OCI-LY1 (cell line): ENCODE results near the gene ABLIM1.

Source experiments
- H2AFZ ChIP-seq: fragments of 200-600 bp; sonication (generic), shearing (Covaris generic); 2 replicates; pipeline ENCODE4 v1.6.0; 2014; ENCODE audit warnings: antibody characterized with exemption, mild to moderate bottlenecking, low read length
- H3F3A ChIP-seq: fragments of 200-600 bp; sonication (generic), shearing (Covaris generic); 2 replicates; pipeline ENCODE4 v1.6.0; 2014; ENCODE audit warnings: mild to moderate bottlenecking, antibody characterized with exemption, low read length, moderate library complexity; ENCODE audit not compliant: insufficient read depth
- H3K27ac ChIP-seq: fragments of 200-600 bp; sonication (generic); 2 replicates; pipeline ENCODE4 v1.5.1; 2014; ENCODE audit warnings: low read length, mixed run types, mild to moderate bottlenecking, low read depth; ENCODE audit not compliant: poor library complexity, severe bottlenecking
- H3K27me3 ChIP-seq: fragments of 200-600 bp; sonication (generic); 2 replicates; pipeline ENCODE4 v1.6.0; 2014; ENCODE audit warnings: antibody characterized with exemption, mild to moderate bottlenecking, low read length, moderate library complexity; ENCODE audit not compliant: insufficient read depth
- H3K36me3 ChIP-seq: fragments of 200-600 bp; sonication (generic); 2 replicates; pipeline ENCODE4 v1.6.1; 2014; ENCODE audit warnings: mild to moderate bottlenecking, antibody characterized with exemption, low read length, moderate library complexity, mixed read lengths; ENCODE audit not compliant: insufficient read depth
- H3K4me1 ChIP-seq: fragments of 200-600 bp; sonication (generic); 2 replicates; pipeline ENCODE4 v1.5.1; 2014; ENCODE audit warnings: mild to moderate bottlenecking, low read length, moderate library complexity; ENCODE audit not compliant: insufficient read depth, severe bottlenecking
- H3K4me2 ChIP-seq: fragments of 200-600 bp; sonication (generic), shearing (Covaris generic); 2 replicates; pipeline ENCODE4 v1.6.1; 2014; ENCODE audit warnings: low read length
- H3K4me3 ChIP-seq: fragments of 200-600 bp; sonication (generic); 2 replicates; pipeline ENCODE4 v1.5.1; 2014; ENCODE audit warnings: low read length, low read depth, mild to moderate bottlenecking, mixed read lengths; ENCODE audit not compliant: poor library complexity, severe bottlenecking
- H3K79me2 ChIP-seq: fragments of 200-600 bp; shearing (Covaris generic); 2 replicates; pipeline ENCODE4 v1.6.1; 2016; ENCODE audit warnings: mixed run types, low read length, mixed read lengths; ENCODE audit not compliant: insufficient read depth
- H3K9ac ChIP-seq: fragments of 200-600 bp; sonication (generic), shearing (Covaris generic); 2 replicates; pipeline ENCODE4 v1.6.1; 2014; ENCODE audit warnings: mild to moderate bottlenecking, low read length, mixed read lengths
- H3K9me2 ChIP-seq: fragments of 200-600 bp; sonication (generic), shearing (Covaris generic); 2 replicates; pipeline ENCODE4 v1.6.1; 2014; ENCODE audit warnings: low read depth, mild to moderate bottlenecking, low read length, mixed read lengths
- H3K9me3 ChIP-seq: fragments of 200-600 bp; shearing (Covaris generic); 2 replicates; pipeline ENCODE4 v1.6.1; 2014; ENCODE audit warnings: low read length, mixed read lengths
- H4K20me1 ChIP-seq: fragments of 200-600 bp; sonication (generic), shearing (Covaris generic); 2 replicates; pipeline ENCODE4 v1.6.0; 2016; ENCODE audit warnings: mild to moderate bottlenecking, low read length; ENCODE audit not compliant: insufficient read depth
- EZH2 ChIP-seq: fragments of 200-600 bp; sonication (generic), shearing (Covaris generic); IDR thresholded peaks from 2 replicates; pipeline ENCODE4 v1.8.0; 2017; ENCODE audit warnings: borderline replicate concordance, mixed run types, mild to moderate bottlenecking, antibody characterized with exemption, low read length, moderate library complexity, mixed read lengths
- TF ChIP-seq, protein P1 (sequence below): fragments of 200-600 bp; sonication (generic), shearing (Covaris generic); IDR thresholded peaks from 2 replicates; pipeline ENCODE4 v1.5.1; 2017; ENCODE audit warnings: mild to moderate bottlenecking, antibody characterized with exemption, low read length, moderate library complexity, mixed read lengths

Gene ABLIM1

DNA sequence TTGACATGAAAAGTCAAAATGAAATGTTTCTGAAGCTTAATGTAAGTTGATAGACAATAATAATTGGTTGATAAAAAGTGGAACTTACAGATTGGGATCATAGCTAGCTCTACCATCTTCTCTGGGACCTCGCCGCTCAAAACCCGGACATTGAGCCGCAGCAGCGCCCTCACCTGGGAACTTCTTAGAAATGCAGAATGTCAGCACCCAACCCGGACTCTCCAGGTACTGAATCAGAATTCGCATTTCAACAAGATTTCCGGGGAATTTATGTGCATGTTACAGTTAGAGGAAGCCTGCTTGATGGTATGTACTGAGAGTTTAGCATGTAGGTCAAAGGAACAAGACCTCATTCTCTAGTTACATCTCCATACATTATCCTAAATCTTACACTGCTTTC lies 36.7 kb upstream of the ABLIM1 start:
- TF ChIP-seq, protein P1, sequence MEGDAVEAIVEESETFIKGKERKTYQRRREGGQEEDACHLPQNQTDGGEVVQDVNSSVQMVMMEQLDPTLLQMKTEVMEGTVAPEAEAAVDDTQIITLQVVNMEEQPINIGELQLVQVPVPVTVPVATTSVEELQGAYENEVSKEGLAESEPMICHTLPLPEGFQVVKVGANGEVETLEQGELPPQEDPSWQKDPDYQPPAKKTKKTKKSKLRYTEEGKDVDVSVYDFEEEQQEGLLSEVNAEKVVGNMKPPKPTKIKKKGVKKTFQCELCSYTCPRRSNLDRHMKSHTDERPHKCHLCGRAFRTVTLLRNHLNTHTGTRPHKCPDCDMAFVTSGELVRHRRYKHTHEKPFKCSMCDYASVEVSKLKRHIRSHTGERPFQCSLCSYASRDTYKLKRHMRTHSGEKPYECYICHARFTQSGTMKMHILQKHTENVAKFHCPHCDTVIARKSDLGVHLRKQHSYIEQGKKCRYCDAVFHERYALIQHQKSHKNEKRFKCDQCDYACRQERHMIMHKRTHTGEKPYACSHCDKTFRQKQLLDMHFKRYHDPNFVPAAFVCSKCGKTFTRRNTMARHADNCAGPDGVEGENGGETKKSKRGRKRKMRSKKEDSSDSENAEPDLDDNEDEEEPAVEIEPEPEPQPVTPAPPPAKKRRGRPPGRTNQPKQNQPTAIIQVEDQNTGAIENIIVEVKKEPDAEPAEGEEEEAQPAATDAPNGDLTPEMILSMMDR = peak; percentile 74
- TF ChIP-seq EZH2 = no peak
- no peaks in the 10 kb centered on the region for H4K20me1 ChIP-seq
- no peak overlapping the region for H3K27ac ChIP-seq
- H3K79me2 ChIP-seq = no peaks in the 10 kb centered on the region
- H2AFZ ChIP-seq = no peak overlapping the region
- no peak overlapping the region for H3K4me3 ChIP-seq
- H3K9ac ChIP-seq = no peak overlapping the region
- H3K4me1 ChIP-seq = no peaks in the 10 kb centered on the region
- no peaks in the 10 kb centered on the region for H3K9me2 ChIP-seq
- H3K9me3 ChIP-seq = no peaks in the 10 kb centered on the region
- no peak overlapping the region for H3K4me2 ChIP-seq
- H3K36me3 ChIP-seq = no peaks in the 10 kb centered on the region
- H3K27me3 ChIP-seq = no peaks in the 10 kb centered on the region
- no peaks in the 10 kb centered on the region for H3F3A ChIP-seq

DNA sequence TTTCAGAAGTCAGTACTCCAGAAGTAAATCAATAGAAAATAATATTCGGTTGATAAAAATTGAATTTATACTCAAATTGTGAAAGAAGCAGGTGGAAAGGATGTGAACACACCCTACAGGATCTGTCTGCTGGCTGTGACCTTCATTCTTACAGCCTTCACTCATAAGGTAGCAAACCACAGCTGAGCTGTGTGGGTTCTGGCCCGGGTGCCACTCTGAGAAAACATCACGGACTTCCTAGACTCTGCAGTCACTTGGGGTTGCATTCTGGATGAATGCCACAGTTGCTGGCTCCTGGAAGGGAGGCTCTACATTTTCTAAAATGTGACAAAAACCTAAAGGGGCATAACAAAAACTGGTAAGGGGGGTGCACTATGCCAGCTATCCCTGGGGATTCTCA lies 36.0 kb upstream of the ABLIM1 start:
- Histone ChIP-seq H3K36me3 (no peaks in the 10 kb centered on the region), H3K27ac (no peak overlapping the region), H3K9me3 (no peaks in the 10 kb centered on the region), H2AFZ (no peak overlapping the region), H3K9me2 (no peaks in the 10 kb centered on the region), H3F3A (no peaks in the 10 kb centered on the region), H3K27me3 (no peaks in the 10 kb centered on the region), H4K20me1 (no peaks in the 10 kb centered on the region), H3K4me2 (no peak overlapping the region), H3K4me1 (no peaks in the 10 kb centered on the region), H3K9ac (no peak overlapping the region), H3K4me3 (no peak overlapping the region), H3K79me2 (no peaks in the 10 kb centered on the region)
- TF ChIP-seq EZH2 = no peak
- TF ChIP-seq, protein P1 = no peak

DNA sequence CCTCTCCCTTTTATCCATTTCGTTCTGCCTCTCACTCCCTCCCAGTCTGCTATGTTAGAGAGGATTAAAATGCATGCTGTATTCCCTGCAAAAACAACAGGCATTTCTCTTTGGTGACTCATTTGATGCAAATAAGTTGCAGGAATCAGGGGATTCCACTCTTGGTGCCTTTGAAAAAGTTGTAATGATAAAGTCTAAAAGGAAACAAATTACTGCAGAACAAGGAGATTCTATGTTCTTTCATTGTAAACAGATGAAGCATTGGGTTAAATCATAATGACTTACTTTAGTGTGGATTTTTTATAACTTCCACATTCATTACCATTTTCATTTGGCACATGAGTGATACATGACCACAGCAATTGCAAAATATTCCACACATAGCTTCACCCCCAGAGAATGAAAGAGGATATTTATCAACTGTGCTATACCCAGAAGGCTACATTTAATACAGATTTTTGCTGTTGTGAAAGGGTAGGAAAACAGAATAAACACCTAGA lies 33.4 kb upstream of the ABLIM1 start:
- no peaks in the 10 kb centered on the region for H3F3A ChIP-seq
- H2AFZ ChIP-seq = no peak overlapping the region
- H4K20me1 ChIP-seq = no peaks in the 10 kb centered on the region
- no peak for TF ChIP-seq EZH2
- TF ChIP-seq, protein P1 = no peak
- H3K4me3 ChIP-seq = no peak overlapping the region
- no peaks in the 10 kb centered on the region for H3K4me1 ChIP-seq
- no peaks in the 10 kb centered on the region for H3K9me3 ChIP-seq
- H3K27ac ChIP-seq = no peak overlapping the region
- no peaks in the 10 kb centered on the region for H3K27me3 ChIP-seq
- no peaks in the 10 kb centered on the region for H3K9me2 ChIP-seq
- H3K79me2 ChIP-seq = no peaks in the 10 kb centered on the region
- H3K36me3 ChIP-seq = no peaks in the 10 kb centered on the region
- H3K9ac ChIP-seq = no peak overlapping the region
- H3K4me2 ChIP-seq = no peak overlapping the region
